Measurements from ENCODE around the gene TMEM126A.

DNA sequence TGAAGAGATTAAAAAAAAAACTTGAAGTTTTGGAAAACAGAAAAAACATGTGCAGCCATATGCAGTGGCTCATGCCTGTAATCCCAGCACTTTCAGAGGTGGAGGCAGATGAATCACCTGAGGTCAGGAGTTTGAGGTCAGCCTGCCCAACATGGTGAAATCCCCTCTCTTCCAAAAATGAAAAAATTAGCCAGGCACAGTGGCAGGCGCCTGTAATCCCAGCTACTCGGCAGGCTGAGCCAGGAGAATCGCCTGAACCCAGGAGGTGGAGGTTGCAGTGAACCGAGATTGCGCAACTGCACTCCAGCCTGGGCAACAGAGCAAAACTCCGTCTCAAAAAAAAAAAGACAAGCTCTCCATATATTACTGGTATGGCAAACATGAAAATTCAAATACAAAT lies 28.3 kb upstream of the TMEM126A start:
- TF ChIP-seq, protein P1, sequence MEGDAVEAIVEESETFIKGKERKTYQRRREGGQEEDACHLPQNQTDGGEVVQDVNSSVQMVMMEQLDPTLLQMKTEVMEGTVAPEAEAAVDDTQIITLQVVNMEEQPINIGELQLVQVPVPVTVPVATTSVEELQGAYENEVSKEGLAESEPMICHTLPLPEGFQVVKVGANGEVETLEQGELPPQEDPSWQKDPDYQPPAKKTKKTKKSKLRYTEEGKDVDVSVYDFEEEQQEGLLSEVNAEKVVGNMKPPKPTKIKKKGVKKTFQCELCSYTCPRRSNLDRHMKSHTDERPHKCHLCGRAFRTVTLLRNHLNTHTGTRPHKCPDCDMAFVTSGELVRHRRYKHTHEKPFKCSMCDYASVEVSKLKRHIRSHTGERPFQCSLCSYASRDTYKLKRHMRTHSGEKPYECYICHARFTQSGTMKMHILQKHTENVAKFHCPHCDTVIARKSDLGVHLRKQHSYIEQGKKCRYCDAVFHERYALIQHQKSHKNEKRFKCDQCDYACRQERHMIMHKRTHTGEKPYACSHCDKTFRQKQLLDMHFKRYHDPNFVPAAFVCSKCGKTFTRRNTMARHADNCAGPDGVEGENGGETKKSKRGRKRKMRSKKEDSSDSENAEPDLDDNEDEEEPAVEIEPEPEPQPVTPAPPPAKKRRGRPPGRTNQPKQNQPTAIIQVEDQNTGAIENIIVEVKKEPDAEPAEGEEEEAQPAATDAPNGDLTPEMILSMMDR (IDR thresholded peaks at IDR 0.05): no peak
- no peak for TF ChIP-seq POLR2A (IDR thresholded peaks at IDR 0.05)

Data from uterus (tissue), 2 donors.